HG03565 (cell line): Measurements from ENCODE around the gene PTTG1IP.

Experiments used
- ATAC-seq: cut with Tn5 transposase; IDR thresholded peaks from one replicate; pipeline ENCODE4 v1.9.1; 2021; ENCODE audit warnings: mild to moderate bottlenecking, moderate library complexity; ENCODE audit not compliant: unreplicated experiment

PTTG1IP gene

DNA sequence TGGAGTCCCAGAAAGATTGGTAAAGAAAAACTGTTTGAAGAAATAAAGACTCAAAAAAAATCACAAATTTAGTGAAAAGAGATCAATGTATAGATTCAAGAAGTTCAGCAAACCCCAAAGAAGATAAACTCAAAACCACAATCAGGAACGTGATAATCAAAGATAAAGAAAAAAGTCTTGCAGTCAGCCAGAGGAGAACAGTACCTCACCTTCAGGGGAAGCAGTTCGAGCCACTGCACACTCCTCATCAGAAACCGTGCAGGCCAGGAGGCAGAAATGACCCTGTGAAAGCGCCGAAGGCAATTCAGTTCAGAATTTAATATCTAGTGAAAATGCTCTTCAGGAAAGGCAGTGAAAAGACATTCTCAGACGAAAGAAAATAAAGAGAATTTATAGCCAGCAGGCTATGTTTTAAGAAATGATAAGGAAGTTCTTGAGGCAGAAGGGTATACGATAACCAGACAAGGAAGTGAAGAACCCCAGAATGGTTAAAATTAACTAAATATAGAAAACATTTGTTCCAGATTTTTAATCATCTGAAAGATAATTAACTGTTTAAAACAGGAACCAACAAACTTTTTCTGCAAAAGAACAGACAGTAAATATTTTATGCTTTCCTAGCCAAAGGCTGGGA is 42.1 kb downstream of the PTTG1IP start:
- no peak for ATAC-seq

DNA sequence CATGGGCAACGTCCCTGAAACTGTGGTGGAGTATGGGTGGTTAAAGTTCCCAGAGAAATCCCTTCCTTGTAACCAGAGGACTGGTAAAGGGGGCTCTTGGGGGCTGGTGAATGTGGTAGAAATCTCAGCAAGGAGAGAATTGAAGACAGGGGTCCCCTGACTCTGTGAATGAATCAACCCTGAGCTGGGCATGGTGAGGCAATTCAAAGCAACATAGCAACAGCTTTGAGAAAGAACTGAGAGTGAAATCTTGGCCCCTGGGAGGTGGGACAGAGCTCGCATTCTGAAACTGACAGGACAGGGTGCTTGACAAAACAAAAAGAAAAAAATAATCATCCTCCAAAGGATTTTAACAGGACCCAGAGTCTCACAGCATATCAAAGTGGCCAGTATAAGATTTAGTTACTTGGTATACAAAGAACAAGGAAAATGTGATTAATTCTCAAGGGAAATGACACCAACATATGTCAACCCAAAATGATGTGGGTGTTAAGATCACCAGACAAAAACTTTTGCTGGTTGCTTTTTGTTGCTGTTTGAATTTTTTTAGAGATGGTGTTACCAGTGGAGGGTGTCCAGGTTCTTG is 43.9 kb downstream of the PTTG1IP start:
- no peak for ATAC-seq

DNA sequence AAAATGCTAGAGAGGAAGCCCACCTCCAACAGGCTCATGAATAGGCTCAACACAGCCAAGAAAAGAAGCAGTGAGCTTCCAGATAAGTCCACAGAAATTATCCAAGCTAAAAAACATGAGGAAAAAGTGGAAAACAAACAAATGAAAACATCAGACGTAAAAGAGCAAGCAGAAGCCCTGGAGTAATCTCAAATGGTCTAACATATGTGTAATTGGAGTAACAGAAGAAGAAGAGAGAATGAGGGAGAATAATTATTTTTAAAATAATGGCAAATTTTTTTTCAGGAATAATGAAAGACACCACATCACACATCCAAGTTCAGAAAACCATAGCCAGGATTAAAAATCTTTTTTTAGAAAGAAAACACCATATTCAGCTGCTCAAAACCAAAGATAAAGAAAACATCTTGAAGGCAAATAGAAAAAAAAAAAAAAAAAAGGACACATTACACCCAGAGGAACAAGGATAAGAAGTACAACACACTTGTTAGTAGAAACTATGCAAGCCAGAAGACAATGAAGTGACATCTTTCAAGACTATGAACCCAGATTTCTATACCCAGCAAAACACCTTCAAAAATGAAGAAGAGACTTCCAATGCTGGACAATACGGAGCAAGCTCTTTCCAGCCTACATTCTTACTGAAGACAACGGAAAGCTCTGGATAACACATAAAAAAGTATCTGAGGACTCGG is 45.0 kb downstream of the PTTG1IP start:
- no peak for ATAC-seq

DNA sequence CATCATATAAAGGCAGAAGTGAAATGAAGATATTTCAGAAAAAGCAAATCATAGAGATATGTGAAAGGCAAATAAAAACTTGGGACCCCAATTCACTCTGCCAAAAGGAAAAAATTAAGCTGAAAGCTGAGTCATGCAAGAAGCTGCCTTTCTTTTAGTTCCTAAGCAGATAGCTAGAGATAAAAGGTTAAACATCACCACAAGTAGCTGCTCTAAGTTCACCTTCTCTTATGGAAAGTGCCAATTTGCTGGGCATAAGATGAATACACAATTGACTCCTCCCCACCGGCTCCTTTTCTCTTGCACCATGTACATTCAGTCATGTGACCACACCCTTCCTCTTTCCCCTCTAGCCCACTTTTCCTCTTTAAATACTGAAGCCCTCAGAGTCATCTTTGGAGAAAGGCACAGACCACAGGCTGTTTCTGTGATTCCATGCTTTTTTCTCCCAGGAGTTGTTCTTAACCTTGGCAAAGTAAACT is 50.3 kb downstream of the PTTG1IP start:
- ATAC-seq, result no peak

DNA sequence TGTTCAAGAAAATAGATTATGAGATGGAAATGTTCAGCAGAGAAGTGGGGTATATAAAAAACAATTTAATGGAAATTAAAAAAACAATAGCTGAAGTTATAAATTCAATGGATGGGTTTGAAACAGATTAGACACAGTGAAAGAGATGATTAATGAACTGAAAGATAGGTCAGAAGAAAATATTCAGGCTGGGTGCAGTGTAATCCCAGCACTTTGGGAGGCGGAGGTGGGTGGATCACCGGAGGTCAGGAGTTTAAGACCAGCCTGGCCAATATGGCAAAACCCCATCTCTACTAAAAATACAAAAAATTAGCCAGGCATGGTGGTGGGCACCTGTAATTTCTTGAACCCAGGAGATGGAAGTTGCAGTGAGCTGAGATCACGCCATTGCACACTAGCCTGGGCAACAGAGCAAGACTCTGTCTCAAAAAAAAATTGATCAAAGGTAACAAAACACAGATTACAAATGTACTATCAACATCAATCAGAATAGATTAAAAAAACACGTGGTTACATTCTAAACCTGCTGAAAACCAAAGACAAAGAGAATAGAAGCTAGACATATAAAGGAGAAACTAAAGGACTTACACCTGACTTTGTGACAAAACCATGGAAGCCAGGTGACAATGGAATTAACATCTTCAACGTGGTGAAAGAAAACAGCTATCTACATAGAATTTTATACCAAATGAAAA is 50.9 kb downstream of the PTTG1IP start:
- ATAC-seq, result no peak

DNA sequence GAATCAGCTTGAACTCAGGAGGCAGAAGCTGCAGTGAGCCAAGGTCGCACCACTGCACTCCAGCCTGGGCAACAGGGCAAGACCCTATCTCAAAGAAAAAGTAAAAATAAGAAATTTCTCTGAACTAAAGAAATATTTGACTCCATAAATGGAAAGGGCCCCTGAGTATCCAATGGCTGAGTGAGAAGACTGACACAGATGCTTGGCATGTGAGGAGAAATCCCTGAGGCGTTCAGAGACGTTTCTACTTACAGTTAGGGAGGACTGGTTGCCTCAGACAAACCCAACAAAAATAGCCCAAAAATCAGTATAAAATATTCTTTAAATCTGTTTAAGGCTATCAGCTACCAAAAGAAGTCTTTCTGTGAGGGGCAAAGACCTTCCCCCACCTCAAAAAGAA is 52.6 kb downstream of the PTTG1IP start:
- no peak for ATAC-seq

DNA sequence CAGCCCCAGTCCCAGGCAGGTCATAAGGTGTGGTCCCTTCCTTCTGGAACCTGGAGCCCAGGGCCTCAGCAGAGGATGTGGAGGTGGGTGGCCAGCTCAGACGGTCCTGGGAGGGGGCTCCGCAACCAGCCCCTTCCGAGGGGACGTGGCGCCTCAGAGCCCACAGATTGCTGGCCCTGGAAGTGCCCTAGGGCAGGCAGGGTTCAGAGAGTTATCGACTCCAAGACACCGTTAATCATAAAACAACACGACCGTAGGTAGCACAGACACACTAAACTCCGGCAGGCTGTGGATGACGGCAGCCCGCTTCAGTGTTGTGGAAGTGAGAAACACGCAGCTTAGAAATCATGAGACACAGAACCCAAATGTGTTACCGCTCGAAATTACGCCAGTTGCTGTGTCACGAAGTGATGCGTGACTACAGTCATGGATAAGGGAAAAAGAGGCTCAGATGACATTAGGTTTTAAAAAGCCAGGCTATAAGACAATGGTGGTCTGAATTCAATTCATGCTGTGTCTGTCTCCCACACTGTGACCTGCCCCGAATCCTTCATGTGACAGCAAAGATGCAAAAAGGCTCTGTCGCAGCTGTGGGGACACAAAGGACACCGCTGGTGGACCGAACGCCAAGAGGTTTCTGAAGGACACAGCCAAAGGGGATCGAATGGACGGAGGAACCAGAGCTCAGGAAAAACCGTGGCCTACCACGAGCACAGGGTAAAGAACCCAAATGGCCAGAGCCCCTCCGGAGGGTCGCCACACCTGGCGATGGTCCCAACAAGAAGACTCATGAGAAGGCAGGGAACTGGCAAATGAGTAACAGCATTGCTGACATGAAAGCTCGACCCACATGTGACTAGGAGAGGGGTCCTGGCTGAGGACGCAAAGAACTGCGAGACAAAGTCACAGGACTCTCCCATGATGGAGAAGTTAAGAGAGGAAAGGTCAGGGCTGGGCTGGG is 53.9 kb downstream of the PTTG1IP start:
- no peak for ATAC-seq

DNA sequence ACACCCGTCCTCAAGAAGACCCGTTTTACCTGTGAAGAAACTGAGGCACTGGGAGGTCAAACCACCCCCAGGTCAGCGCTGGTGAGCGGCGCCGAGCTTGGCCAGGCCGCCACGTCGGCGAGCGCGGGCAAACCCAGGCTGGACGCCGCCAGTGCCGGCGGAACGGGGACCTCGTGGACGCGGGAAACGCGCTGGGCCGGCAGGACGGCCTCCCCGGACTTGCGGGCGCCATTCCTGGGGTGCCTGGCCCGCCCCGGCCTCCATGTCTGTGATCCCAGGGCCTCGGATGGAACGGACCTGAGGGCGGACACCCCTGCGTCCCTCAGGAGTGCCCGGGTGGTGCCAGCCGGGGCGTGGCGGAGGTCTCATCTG is 54.9 kb downstream of the PTTG1IP start:
- ATAC-seq, result no peak

DNA sequence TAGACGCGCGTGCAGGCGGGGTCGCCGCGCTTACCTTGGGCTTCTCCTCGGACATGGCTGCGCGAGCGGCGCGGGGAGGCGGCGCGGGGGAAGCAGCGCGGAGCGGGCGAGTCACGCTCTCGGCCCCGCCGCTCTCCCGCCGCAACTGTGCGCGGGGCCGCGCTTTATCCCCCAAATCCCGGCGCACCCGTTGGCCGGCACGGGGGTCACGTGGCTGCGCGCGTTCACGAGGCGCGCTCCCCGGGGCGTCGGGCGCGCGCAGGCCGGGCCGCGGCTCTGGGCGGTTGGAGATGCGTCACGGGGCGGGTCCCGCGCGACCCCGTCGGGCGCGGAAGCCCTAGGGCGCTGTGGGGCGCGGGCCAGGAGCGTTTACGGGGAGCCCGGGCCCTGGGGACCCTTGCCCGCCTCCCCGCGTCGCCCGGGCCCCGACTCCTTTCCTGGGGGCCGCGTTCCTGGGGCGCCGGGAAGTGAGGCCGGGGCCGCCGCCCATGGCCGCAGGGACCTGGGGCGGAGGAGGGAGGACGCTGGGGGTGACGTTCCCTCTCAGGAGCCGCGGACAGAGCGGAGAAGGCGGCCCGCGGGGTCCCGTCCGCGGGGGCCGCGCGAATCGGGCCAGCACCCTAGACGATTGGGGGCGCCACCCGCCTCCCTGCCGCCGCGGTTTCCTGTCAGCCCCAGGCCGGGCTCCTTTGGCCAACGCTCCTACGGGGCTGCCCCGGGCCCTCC is 55.4 kb downstream of the PTTG1IP start, which contains the start of gene SUMO3:
TSS of gene SUMO3 (minus strand) at position 149 of the 726 bp plus-strand sequence. CDS start at position 55, 94 bp downstream.
- ATAC-seq, result peak; percentile 54

DNA sequence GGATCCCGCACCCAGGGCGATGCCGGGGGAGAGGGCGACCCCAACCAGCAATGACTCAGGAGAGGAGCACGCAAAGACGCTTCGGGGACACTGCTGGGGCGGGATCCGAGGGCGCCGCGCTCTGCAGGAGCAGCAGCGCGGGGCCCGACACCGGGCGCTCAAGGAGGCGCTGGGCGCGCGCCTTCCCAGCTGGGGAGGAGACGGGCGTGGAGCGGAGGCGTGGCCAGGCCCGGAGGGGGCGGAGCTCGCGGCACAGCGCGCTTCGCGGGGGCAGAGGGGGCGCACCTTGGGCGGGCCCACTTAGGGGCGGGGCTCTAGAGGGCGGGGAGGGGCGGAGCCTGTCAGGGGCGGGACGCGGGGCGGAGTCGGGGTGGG is 56.0 kb downstream of the PTTG1IP start:
- ATAC-seq, result peak; percentile 67

DNA sequence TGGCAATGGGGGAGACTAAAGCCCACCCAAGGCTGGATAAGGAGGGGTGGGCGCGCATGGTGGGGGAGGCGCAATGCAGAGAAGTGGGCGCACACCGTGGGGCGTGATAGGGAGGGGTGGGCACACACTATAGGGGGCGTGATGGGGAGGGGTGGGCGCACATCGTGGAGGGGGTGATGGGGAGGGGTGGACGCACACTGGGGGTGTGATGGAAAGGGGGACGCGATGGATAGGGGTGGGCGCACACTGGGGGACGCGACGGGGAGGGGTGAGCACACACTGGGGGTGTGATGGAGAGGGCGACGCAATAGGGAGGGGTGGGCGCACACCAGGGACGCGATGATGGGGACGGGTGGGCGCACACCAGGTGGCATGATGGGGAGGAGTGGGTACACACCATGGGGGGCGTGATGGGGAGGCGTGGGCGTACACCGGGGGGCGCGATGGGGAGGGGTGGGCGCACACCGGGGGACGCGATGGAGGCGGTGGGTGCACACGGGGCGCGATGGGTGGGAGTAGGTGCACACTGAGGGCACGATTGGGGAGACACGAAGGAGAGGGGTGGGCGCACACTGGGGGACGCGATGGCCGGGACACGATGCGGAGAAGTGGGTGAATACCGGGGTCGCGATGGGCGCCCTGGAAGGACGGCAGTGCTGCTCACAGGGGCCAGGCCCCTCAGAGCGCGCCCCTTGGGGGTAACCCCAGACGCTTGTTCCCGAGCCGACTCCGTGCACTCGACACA is 56.6 kb downstream of the PTTG1IP start:
- ATAC-seq, result no peak

DNA sequence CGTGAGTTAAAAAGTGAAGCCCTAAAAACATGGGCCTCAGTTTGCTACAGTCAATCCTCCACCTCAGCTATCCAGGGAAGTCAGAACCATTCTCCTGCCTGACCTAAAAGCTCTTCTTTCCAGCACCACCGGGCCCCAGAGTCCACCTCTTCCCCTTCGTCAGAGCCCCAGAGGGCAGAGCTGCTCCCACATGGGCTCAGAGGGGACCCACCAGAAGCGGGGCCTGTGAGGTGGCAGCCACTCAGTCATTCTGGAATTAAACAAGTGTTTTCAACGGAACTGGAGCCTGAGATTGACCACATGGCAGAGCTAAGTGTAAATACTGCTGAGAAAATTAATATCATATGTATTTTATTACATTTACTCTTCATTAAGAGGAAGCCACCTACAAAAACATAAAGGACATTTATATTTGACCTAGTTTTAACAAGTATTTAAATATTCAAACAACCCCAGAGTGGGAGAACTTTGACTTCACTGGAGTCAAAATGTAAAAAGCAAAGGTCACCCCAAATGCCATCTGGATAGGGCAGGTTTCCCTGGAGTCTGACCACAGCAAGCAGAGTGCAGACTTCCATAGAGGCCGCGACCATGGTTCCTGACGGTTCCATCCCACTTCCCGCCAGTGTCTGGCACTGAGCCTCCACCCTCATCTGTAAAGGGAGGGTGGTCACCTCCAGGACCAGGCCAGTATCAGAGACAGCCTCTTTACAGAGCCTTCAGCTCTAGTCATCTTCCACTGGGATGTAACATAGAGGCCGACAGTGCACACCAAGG is 57.5 kb downstream of the PTTG1IP start:
- ATAC-seq, result no peak

DNA sequence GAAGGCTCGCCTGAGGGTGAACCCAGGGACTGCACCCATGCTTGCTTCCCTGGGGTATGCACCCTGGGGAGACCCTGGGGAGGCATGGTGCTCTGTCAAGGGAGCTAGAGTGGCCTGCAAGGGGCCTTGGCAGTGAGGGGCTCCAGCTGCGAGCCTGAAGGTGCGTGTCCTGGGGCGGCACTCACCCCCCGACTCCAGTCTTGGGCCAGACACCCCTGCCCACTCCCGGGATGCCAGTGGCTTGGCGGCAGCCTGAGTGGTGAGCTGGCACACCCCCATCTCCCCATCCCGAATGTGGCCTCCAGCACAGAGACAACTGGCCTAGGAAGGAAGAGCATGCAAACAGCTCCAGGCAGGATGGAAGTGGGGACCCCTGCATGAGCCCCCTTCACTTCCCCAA is 58.3 kb downstream of the PTTG1IP start:
- ATAC-seq, result no peak

DNA sequence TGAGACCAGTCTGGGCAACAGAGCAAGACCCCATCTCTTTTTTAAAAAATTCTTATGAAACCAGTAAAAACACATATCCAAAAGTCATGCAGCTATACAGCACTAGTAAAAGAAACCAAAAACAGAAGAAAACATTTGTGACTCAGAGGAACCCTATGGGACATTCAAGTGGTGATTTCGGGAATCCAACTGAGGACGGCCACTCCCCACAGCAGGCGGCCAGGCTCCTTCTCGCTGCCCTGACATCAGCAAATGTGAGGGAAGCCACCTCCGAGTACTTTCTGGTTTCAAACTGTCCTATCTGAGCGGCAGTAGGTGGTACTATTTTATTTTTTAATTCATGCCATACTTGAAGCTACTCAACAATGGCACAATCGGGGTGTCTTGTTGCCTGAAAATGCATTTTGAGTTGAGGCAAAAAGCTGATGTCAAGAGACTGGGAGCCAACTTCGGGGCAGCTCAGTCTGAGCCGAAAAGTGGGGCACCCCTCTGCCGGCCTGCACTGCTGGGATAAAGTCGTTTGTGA is 58.9 kb downstream of the PTTG1IP start:
- ATAC-seq, result no peak

DNA sequence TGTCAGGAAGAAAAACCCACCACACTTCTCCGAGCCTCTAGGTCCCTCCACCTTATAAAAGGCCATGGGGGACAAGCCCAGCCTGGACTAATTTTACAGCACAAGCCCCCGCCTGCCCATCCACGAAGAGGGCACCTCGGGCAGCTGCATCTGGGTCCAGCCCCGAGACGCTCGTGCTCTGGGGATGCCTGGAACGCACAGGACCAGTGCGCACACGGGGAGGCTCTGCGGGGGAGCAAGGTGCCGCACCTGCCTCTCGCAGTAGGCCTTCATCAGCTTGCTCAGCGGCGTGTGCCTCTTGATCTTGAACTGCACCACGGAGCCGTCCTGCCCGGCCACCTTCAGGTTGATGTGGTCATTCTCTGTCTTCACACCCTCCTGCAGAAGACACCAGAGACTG is 59.8 kb downstream of the PTTG1IP start:
- no peak for ATAC-seq

DNA sequence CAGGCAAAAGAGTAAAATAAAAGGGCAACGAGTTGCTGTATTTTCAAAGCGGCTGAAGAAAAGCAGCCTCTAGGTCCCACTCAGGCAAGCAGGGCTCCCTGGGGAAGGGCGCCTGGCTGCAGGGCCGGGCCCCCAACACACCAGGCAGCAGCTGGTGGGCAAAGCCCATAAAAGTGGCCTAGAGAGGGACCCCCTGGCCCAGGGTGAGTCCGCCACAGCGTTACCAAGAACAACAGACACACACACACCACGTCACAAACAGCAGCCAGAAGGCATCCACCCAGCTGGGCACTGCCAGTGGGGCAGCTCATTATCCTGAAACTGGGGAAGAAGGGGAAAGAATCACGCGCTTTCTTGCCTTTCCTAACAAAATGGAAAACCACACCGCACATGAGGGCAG is 60.3 kb downstream of the PTTG1IP start:
- ATAC-seq, result no peak

DNA sequence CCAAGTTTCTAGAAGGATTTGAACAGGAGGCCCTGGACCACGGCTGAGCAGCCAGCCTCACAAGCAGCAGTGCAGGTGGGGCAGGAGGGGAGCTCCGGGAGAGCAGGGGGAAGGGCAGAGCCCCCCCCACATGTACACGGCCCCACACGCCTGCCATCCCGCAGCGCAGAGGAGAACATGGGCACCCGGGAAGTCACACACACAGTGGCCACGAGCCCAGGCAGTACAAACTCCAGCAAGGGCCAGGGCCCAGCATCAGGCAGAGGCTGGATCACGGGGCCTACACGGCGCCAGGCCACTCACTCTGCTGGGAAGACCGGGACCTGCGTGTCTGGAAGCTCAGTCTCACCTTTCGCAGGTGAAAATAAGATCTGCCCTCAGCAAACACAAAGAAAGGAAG is 60.9 kb downstream of the PTTG1IP start:
- ATAC-seq, result no peak

DNA sequence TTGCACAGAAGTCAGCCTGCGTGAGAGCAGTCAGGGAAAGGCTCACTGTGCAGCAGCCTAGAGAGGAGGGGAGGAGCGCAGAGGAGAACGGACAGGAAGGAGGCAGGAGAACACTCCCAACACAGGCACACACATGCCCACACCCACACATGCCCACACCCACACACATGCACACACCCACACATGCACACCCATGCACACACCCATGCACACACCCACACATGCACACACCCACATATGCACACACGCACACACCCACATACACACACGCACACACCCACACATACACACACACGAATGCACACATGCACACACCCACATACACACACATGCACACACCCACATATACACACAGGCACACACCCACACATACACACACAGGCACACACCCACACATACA is 62.7 kb downstream of the PTTG1IP start:
- ATAC-seq, result no peak
